Measurements from ENCODE around the gene COL25A1.
"Not testable (repeated sequence)": the region's sequence is repeated elsewhere in the genome, so short reads cannot be mapped to it uniquely, and the experiment has no call there.

The COL25A1 gene

DNA sequence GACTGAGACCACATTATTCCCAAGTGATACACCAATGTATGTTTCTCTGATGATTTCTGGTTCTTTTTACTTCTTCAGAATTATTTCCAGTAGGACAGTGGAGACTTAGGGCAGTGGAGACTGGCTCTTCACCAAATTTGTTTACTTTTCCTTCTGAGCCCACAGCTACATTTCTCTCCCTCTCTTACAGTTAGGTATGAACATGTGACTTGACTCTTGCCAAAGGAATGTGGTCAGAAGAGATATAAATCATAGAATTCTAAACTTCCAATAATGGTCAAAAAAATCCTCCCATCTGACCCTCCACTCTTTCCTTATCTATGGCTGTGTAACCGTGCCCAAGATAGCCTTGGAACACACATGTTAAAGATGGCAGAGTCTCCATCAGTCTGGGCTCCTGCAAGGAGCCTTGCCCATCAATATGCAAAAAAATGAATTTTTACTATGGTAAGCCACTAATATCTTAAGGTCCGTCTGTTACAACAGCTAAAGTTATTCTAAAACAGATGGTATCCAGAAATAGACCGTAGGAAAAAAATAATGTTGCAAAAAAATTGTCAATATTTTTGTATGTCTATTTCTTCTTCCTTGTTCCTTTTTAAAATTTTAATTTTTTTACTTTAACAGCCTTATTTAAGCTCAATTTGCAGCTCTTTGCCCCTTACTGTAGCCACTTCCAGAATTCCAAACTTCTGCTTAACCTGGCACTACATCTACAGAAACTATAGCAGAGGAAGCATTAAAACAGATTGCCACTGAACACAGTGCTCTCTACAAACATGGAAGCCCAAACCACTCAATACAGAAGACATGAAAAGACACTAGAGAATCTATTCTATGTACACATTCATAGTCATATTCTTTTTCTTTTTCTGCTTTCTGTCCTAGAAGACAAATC lies 260.7 kb downstream of the COL25A1 start:
- DNase-seq (ENCODE audit: low read depth, low spot score) = no peak

GRCh38 chr4:109040441-109040840 lies 262.0 kb downstream of the COL25A1 start:
- no peak for DNase-seq (ENCODE audit: low read depth, low spot score)
- no peak overlapping the region for H3K4me3 ChIP-seq (ENCODE audit: low read length)

More for the DNA sequence above, 260.7 kb downstream of the COL25A1 start:
- H3K4me3 ChIP-seq (ENCODE audit: low read length) = no peak overlapping the region

- no peak for DNase-seq (ENCODE audit: low read depth, low spot score)
- H3K4me3 ChIP-seq (ENCODE audit: low read length) = no peak overlapping the region
Measured at GRCh38 chr4:109037026-109037425, 265.4 kb downstream of the COL25A1 start.

GRCh38 chr4:109033993-109034392 lies 268.5 kb downstream of the COL25A1 start:
- no peak overlapping the region for H3K4me3 ChIP-seq (ENCODE audit: low read length)
- DNase-seq (ENCODE audit: low read depth, low spot score) = no peak

- no peak for DNase-seq (ENCODE audit: low read depth, low spot score)
- no peak overlapping the region for H3K4me3 ChIP-seq (ENCODE audit: low read length)
Measured at GRCh38 chr4:109032671-109033070, 269.8 kb downstream of the COL25A1 start.

DNA sequence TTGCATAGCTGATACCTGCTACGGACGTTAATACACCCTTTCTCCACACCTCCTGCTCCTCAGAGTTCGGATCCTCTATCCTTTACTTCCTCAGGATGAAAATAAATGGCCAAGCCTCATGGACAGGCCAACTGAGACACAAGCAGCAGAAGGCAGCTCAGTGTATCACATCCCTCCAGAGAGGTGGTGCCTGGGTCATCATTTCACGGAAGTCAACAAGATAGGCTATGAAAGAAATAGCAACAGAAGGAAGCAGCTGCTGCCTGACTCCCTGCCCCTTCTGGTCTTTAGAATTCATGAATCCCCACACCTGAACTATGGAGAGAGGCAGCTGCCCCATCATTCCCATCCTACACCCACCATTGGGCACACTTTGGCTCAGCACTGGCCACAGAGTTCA lies 272.5 kb downstream of the COL25A1 start:
- DNase-seq (ENCODE audit: low read depth, low spot score) = no peak
- H3K4me3 ChIP-seq (ENCODE audit: low read length) = no peak overlapping the region

DNA sequence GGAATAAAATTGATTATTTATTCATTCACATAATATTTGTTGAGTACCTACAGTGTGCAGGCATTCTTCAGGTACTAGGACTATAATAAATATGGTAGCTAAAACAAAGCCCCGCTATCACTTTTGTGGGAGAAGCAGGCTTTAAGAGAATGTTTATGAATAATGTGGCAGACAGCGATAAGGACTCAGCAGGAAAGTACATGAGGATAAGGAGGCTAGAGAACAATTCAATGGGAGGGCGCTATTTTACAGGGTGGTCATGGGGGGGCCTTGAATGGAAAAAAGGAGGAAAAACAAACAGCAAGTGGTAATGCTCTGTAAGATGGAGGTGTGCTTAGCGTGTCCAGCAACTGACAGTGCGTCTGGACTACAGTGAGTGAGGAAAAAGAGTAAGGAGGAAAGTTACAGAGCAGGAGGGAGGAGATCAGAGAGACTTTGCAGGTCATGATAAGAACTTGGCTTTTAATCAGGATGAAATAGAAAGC lies 275.4 kb downstream of the COL25A1 start:
- DNase-seq (ENCODE audit: low read depth, low spot score) = no peak
- no peak overlapping the region for H3K4me3 ChIP-seq (ENCODE audit: low read length)

DNA sequence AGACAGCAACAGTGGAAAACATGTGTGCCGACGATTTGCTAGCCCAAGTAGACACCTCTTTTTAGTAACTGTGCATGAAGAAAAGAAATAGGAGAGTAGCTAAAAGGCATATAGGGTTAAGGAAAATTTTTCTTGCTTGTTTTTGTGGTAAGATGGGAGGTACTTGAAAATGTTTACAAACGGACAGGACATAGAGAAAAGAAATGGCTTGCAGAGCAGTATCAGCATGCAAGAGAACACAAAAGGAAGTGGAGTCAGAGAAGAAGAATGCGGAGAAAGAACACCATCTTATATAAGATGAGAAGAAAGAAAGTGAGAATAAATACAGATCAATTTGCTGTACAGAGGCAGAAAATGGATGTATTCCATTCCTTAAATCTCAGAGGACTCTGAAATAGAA lies 275.9 kb downstream of the COL25A1 start:
- DNase-seq (ENCODE audit: low read depth, low spot score) = no peak

GRCh38 chr4:109025471-109026076 lies 276.9 kb downstream of the COL25A1 start:
- H3K4me3 ChIP-seq (ENCODE audit: low read length) = no peak overlapping the region
- DNase-seq (ENCODE audit: low read depth, low spot score) = no peak

More for the DNA sequence above, 275.9 kb downstream of the COL25A1 start:
- no peak overlapping the region for H3K4me3 ChIP-seq (ENCODE audit: low read length)

DNA sequence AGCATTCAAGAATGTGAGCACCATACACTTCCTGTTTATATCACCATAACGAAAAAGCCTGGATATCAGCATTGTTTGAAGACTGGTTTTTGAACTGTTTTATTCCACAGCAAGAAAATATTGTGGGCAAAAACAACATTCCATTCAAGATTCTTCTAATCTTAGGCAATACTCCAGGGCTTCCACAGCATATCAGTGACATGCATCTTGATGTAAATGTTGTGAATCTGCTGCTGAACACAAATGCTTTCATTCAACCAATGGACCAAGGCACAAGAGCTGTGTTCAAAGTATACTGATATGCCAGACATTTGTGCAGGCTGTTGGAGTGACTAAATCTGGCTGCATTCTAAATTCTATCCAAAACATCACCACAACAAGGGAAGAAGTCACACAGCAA lies 279.5 kb downstream of the COL25A1 start:
- DNase-seq (ENCODE audit: low read depth, low spot score) = no peak
- no peak overlapping the region for H3K4me3 ChIP-seq (ENCODE audit: low read length)

GRCh38 chr4:109021630-109022029 lies 280.8 kb downstream of the COL25A1 start:
- DNase-seq (ENCODE audit: low read depth, low spot score); H3K4me3 ChIP-seq (ENCODE audit: low read length): not testable (repeated sequence)

GRCh38 chr4:109020861-109021260 lies 281.6 kb downstream of the COL25A1 start:
- DNase-seq (ENCODE audit: low read depth, low spot score) = no peak
- no peak overlapping the region for H3K4me3 ChIP-seq (ENCODE audit: low read length)

DNA sequence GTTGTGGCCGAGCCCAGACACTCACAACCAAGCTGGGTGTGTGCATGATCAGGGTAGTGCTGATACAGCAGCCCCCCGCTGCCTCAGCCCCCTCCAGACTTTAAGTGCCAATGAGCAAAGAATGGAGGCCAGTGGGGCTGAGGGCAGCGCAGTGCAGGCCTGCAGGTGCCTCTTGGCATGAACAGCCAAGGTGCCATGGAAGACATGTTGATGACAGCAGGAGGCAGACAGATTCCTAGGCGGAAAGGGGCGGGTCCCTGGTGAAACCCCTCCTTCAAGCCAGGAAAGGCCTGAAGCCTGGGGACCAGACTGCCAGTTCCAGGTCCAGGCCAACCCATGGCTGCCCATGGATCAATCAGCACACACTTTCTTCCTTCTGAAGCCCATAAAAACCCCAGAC lies 286.3 kb downstream of the COL25A1 start:
- H3K4me3 ChIP-seq (ENCODE audit: low read length) = no peak overlapping the region
- DNase-seq (ENCODE audit: low read depth, low spot score) = no peak

- H3K4me3 ChIP-seq (ENCODE audit: low read length) = no peak overlapping the region
Measured at GRCh38 chr4:109015413-109015810, 287.0 kb downstream of the COL25A1 start.

DNA sequence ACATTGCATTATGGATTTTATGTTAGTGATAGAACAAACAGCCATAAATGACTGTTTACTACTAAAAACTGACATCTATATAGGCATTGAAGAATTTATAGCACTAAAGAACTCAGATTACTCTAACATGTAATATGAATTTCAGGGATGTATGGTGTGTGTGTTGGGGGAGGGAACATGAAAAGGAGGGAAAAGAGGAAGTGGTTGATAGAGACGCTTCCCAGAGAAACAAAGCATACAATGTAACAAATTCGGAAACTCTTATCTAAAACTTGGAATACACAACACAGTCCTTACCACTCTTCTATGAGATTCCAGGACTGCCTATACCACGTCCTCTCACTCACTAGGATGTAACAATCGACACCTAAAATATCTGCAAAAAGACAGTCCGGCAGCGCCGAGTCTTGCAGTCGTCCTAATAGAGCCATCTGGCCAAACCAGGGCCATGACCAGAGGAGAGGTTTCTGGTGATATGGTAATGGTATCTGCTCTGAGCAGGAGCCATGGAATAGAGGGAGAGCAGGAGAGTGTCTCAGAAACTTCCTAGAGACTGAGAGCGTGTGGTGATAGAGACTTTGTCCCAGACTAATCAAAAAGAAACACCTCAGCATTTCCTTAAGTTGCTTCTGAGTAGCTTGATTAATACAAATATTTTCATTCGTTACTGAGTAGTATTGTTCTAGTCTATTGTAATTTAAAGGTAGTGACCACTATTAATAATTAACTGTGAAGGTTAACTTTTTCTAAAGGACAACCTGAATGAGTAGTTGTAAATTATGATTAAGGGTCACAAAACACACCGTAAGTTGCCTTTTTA lies 287.7 kb downstream of the COL25A1 start:
- no peak overlapping the region for H3K4me3 ChIP-seq (ENCODE audit: low read length)
- no peak for DNase-seq (ENCODE audit: low read depth, low spot score)

More at GRCh38 chr4:109015413-109015810, 287.0 kb downstream of the COL25A1 start:
- DNase-seq (ENCODE audit: low read depth, low spot score) = no peak

GRCh38 chr4:109012286-109012880 lies 290.1 kb downstream of the COL25A1 start:
- no peak overlapping the region for H3K4me3 ChIP-seq (ENCODE audit: low read length)
- DNase-seq (ENCODE audit: low read depth, low spot score) = no peak

DNA sequence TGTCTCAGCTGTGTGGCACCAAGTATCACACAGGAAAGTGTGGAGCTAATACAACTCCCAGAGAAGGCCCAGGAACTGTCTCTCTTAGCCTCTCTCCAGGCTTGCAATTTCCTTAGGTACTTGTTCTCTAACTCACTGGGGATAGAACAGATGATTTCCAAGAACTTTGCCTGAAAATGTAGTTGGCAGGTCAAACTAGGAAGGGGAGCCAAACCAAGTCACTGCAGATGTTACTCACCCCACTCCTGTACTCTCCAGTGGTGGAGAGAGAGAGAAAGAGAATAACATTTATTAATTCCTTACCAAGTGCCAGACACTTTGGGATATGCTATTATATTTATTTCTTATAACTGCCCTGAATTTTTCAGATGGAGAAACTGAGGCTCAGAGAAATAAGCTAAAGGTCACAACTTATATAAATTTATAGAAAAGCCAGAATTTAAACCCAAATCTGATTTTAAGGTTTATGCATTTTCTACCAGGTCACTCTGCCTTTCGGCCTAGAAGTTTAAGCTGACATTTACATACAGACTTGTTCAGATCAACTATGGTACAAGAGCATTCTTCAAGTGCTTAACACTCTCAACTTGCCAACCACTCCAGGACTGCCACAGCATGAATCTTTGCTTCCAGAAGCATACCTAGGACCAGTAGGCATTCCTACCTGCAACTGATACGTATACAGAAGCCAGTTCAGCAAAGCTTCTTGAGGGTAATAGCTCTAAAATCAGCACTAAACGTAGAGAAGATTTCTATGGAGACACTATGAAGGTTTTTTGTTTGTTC lies 291.0 kb downstream of the COL25A1 start:
- no peak for DNase-seq (ENCODE audit: low read depth, low spot score)

GRCh38 chr4:109010521-109010920 lies 291.9 kb downstream of the COL25A1 start:
- no peak for DNase-seq (ENCODE audit: low read depth, low spot score)
- H3K4me3 ChIP-seq (ENCODE audit: low read length) = no peak overlapping the region

More for the DNA sequence above, 291.0 kb downstream of the COL25A1 start:
- H3K4me3 ChIP-seq (ENCODE audit: low read length) = no peak overlapping the region
